H9 (cell line): ENCODE data around the gene CD48. TPM values are rescaled to one million over a fixed set of nuclear protein-coding genes. Genes with fewer than 3 reads are reported as not detected.

Source experiments
- DNase-seq: peaks from one replicate; pipeline ENCODE4 v3.0.0-alpha.2; 2017
- H2AFZ ChIP-seq: one replicate; pipeline ENCODE4 v1.6.1; 2013; ENCODE audit warnings: mild to moderate bottlenecking, low read length, control low read depth, moderate library complexity
- H2AK5ac ChIP-seq: 2 replicates; pipeline ENCODE4 v1.6.1; 2013; ENCODE audit warnings: low read length, control low read depth, mixed read lengths; ENCODE audit not compliant: insufficient read length
- H2BK120ac ChIP-seq: one replicate; pipeline ENCODE4 v1.6.1; 2013; ENCODE audit warnings: low read depth, mild to moderate bottlenecking, low read length, control low read depth, inconsistent platforms; ENCODE audit not compliant: poor library complexity, severe bottlenecking
- H2BK12ac ChIP-seq: 2 replicates; pipeline ENCODE4 v1.6.1; 2013; ENCODE audit warnings: low read length, control low read depth, mixed read lengths, low read depth; ENCODE audit not compliant: insufficient read length
- H2BK15ac ChIP-seq: 2 replicates; pipeline ENCODE4 v1.6.1; 2013; ENCODE audit warnings: low read depth, low read length, control low read depth
- H2BK20ac ChIP-seq: one replicate; pipeline ENCODE4 v1.6.1; 2013; ENCODE audit warnings: low read depth, mild to moderate bottlenecking, low read length, control low read depth, inconsistent platforms; ENCODE audit not compliant: poor library complexity, severe bottlenecking
- H2BK5ac ChIP-seq: 2 replicates; pipeline ENCODE4 v1.6.1; 2013; ENCODE audit warnings: low read length, control low read depth, mixed read lengths; ENCODE audit not compliant: insufficient read length
- H3K14ac ChIP-seq: 2 replicates; pipeline ENCODE4 v1.6.1; 2013; ENCODE audit warnings: low read length, control low read depth; ENCODE audit not compliant: insufficient read depth
- H3K18ac ChIP-seq: 2 replicates; pipeline ENCODE4 v1.6.1; 2013; ENCODE audit warnings: low read depth, mild to moderate bottlenecking, mixed read lengths, low read length, control low read depth; ENCODE audit not compliant: insufficient read length
- H3K23ac ChIP-seq: 2 replicates; pipeline ENCODE4 v1.6.1; 2013; ENCODE audit warnings: low read length, control low read depth, mixed read lengths, low read depth; ENCODE audit not compliant: insufficient read length
- H3K23me2 ChIP-seq: 2 replicates; pipeline ENCODE4 v1.6.1; 2013; ENCODE audit warnings: low read depth, mild to moderate bottlenecking, mixed read lengths, low read length, control low read depth; ENCODE audit not compliant: insufficient read length, poor library complexity, severe bottlenecking
- H3K27ac ChIP-seq: 2 replicates; pipeline ENCODE4 v1.5.1; 2013; ENCODE audit warnings: low read length, control low read depth, mixed read lengths, low read depth; ENCODE audit not compliant: insufficient read length
- H3K27me3 ChIP-seq: 2 replicates; pipeline ENCODE4 v1.6.1; 2013; ENCODE audit warnings: low read length, control low read depth, inconsistent platforms; ENCODE audit not compliant: insufficient read depth
- H3K4ac ChIP-seq: 2 replicates; pipeline ENCODE4 v1.6.1; 2013; ENCODE audit warnings: low read depth, mild to moderate bottlenecking, control low read depth, inconsistent platforms, low read length, moderate library complexity
- H3K4me1 ChIP-seq: 2 replicates; pipeline ENCODE4 v1.6.1; 2013; ENCODE audit warnings: low read length, control low read depth, inconsistent platforms; ENCODE audit not compliant: insufficient read depth
- H3K4me2 ChIP-seq: 2 replicates; pipeline ENCODE4 v1.6.1; 2013; ENCODE audit warnings: low read length, control low read depth, mixed read lengths; ENCODE audit not compliant: insufficient read length, insufficient read depth
- H3K56ac ChIP-seq: 2 replicates; pipeline ENCODE4 v1.6.1; 2013; ENCODE audit warnings: low read depth, mild to moderate bottlenecking, mixed read lengths, low read length, control low read depth; ENCODE audit not compliant: insufficient read length
- H3K79me1 ChIP-seq: 2 replicates; pipeline ENCODE4 v1.6.1; 2013; ENCODE audit warnings: low read depth, mild to moderate bottlenecking, moderate library complexity, low read length, control low read depth, inconsistent platforms; ENCODE audit not compliant: insufficient read depth, poor library complexity, severe bottlenecking
- H3K79me2 ChIP-seq: 2 replicates; pipeline ENCODE4 v1.6.1; 2013; ENCODE audit warnings: low read length, control low read depth, inconsistent platforms; ENCODE audit not compliant: insufficient read depth
- H3K9ac ChIP-seq: 2 replicates; pipeline ENCODE4 v1.6.1; 2013; ENCODE audit warnings: low read length, control low read depth, mixed read lengths; ENCODE audit not compliant: insufficient read length; ENCODE audit errors: extremely low read depth
- H3K9me3 ChIP-seq: one replicate; pipeline ENCODE4 v1.6.1; 2013; ENCODE audit warnings: low read depth, low read length, inconsistent platforms; ENCODE audit not compliant: control insufficient read depth
- H3T11ph ChIP-seq: one replicate; pipeline ENCODE4 v1.6.1; 2013; ENCODE audit warnings: mild to moderate bottlenecking, low read length, control low read depth, inconsistent platforms
- H4K20me1 ChIP-seq: one replicate; pipeline ENCODE4 v1.6.1; 2013; ENCODE audit not compliant: control insufficient read depth, insufficient read length, insufficient read depth
- H4K5ac ChIP-seq: 2 replicates; pipeline ENCODE4 v1.6.1; 2013; ENCODE audit warnings: low read depth, mild to moderate bottlenecking, mixed read lengths, low read length, control low read depth; ENCODE audit not compliant: insufficient read length
- H4K8ac ChIP-seq: replicated peaks from 2 replicates; pipeline ENCODE4 v1.6.1; 2013; ENCODE audit warnings: low read length, control low read depth, mixed read lengths, low read depth; ENCODE audit not compliant: insufficient read length
- H4K91ac ChIP-seq: 2 replicates; pipeline ENCODE4 v1.6.1; 2013; ENCODE audit warnings: low read depth, mild to moderate bottlenecking, moderate library complexity, mixed read lengths, low read length, control low read depth; ENCODE audit not compliant: insufficient read length
- H3K27ac Mint-ChIP-seq, 3 experiments: 2 replicates in 2 of 3; 3 replicates in 1 of 3; pipeline ENCODE4 v1.8.0; 2020 to 2021; ENCODE audit warnings: mixed read lengths in 3 of 3, mild to moderate bottlenecking in 1 of 3, moderate library complexity in 1 of 3
- H3K27me3 Mint-ChIP-seq: 2 replicates; pipeline ENCODE4 v1.8.0; 2021; ENCODE audit warnings: low read depth, mild to moderate bottlenecking, moderate library complexity, mixed read lengths
- H3K36me3 Mint-ChIP-seq, 3 experiments: 2 replicates in 2 of 3; 3 replicates in 1 of 3; pipeline ENCODE4 v1.8.0; 2020 to 2021; ENCODE audit warnings: low read depth in 3 of 3, mixed read lengths in 3 of 3; ENCODE audit not compliant: insufficient read depth in 1 of 3
- H3K4me1 Mint-ChIP-seq, 2 experiments: 2 replicates each; pipeline ENCODE4 v1.8.0; 2020; ENCODE audit warnings: mixed read lengths in 2 of 2
- H3K4me3 Mint-ChIP-seq, 2 experiments: 2 replicates in 1 of 2; 3 replicates in 1 of 2; pipeline ENCODE4 v1.8.0; 2020 to 2021; ENCODE audit warnings: mild to moderate bottlenecking in 2 of 2, mixed read lengths in 2 of 2, moderate library complexity in 1 of 2
- H3K9me3 Mint-ChIP-seq, 2 experiments: 2 replicates in 1 of 2; 3 replicates in 1 of 2; pipeline ENCODE4 v1.8.0; 2020; ENCODE audit warnings: mild to moderate bottlenecking in 2 of 2, mixed read lengths in 2 of 2, moderate library complexity in 1 of 2
- total RNA-seq: library from RNA; stranded (reverse); gene quantifications from 2 replicates; pipeline ENCODE4 v1.2.1, GENCODE V29; 2021
- TF ChIP-seq, protein P1 (sequence below): fragments of 200-600 bp; sonication (generic); conservative IDR thresholded peaks from 3 replicates; pipeline ENCODE4 v1.8.0; 2021; ENCODE audit warnings: antibody characterized with exemption, mild to moderate bottlenecking

The CD48 gene
- total RNA-seq, 1 experiment from 2014 or later: not detected

DNA sequence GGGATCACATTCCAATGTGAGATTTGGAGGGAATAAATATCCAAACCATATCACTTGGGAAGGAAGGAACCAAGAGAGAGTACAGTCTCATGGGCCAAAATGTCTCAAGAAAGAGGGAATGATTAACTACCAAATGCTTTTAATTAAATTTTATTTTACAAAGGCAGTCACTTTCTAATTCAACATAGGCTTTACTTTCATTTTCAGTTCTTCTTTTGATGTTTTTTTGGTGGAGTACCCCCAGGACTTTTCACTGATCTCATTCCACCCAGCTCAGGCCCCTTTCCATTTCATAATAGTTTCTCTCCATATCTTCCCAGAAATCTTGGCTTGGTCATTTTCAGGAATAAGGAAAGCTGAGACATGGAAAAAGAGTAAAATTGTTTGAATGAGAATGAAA lies 22.3 kb upstream of the CD48 start:
- H3K27me3 ChIP-seq: no peaks in the 10 kb centered on the region
- no peaks in the 10 kb centered on the region for H3K4me1 Mint-ChIP-seq
- no peak overlapping the region for H2BK20ac ChIP-seq
- no peaks in the 10 kb centered on the region for H4K20me1 ChIP-seq
- no peaks in the 10 kb centered on the region for H3K9me3 ChIP-seq
- no peak overlapping the region for H3K27ac Mint-ChIP-seq
- no peak overlapping the region for H2BK5ac ChIP-seq
- H2AK5ac ChIP-seq: no peak overlapping the region
- H3K18ac ChIP-seq: no peak overlapping the region
- no peaks in the 10 kb centered on the region for H3K27me3 Mint-ChIP-seq
- no peak overlapping the region for H3K14ac ChIP-seq
- no peaks in the 10 kb centered on the region for H3K23me2 ChIP-seq
- no peak overlapping the region for H4K5ac ChIP-seq
- H3K27ac ChIP-seq: no peak overlapping the region
- H3K23ac ChIP-seq: no peak overlapping the region
- H3K4ac ChIP-seq: no peak overlapping the region
- H2BK15ac ChIP-seq: no peak overlapping the region
- peaks cover 4 to 27% (median 9%) of the 10 kb centered on the region in 3 experiments; a peak in 6 of 7 replicates for H3K36me3 Mint-ChIP-seq
- H3K79me1 ChIP-seq: no peaks in the 10 kb centered on the region
- H2BK120ac ChIP-seq: no peak overlapping the region
- H3K79me2 ChIP-seq: no peaks in the 10 kb centered on the region
- H3K4me2 ChIP-seq: no peak overlapping the region
- H3K9ac ChIP-seq: no peak overlapping the region
- no peak overlapping the region for H4K8ac ChIP-seq
- TF ChIP-seq, protein P1, sequence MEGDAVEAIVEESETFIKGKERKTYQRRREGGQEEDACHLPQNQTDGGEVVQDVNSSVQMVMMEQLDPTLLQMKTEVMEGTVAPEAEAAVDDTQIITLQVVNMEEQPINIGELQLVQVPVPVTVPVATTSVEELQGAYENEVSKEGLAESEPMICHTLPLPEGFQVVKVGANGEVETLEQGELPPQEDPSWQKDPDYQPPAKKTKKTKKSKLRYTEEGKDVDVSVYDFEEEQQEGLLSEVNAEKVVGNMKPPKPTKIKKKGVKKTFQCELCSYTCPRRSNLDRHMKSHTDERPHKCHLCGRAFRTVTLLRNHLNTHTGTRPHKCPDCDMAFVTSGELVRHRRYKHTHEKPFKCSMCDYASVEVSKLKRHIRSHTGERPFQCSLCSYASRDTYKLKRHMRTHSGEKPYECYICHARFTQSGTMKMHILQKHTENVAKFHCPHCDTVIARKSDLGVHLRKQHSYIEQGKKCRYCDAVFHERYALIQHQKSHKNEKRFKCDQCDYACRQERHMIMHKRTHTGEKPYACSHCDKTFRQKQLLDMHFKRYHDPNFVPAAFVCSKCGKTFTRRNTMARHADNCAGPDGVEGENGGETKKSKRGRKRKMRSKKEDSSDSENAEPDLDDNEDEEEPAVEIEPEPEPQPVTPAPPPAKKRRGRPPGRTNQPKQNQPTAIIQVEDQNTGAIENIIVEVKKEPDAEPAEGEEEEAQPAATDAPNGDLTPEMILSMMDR: no peak
- H3K4me3 Mint-ChIP-seq: no peak overlapping the region
- H3K4me1 ChIP-seq: no peaks in the 10 kb centered on the region
- no peak overlapping the region for H3K56ac ChIP-seq
- no peak overlapping the region for H2BK12ac ChIP-seq
- peaks cover 22 to 25% of the 10 kb centered on the region in 2 experiments for H3K9me3 Mint-ChIP-seq
- DNase-seq: no peak
- H3T11ph ChIP-seq: no peak overlapping the region
- H4K91ac ChIP-seq: no peak overlapping the region
- no peak overlapping the region for H2AFZ ChIP-seq
